Trophoblast cell (in vitro differentiated cells and primary cell): ENCODE measurements around the gene MAPKAPK5.
A peak's percentile ranks its signal among the peaks of the same experiment; 100 is the strongest.
"Not testable (repeated sequence)": the region's sequence is repeated elsewhere in the genome, so short reads cannot be mapped to it uniquely, and the experiment has no call there.

ENCODE experiments used
- DNase-seq, 2 donors: peaks; one replicate each; pipeline ENCODE4 v3.0.0-alpha.2; 2016
- H2AFZ ChIP-seq: 2 replicates; pipeline ENCODE4 v1.6.1; 2013; ENCODE audit warnings: low read length, moderate library complexity, mild to moderate bottlenecking; ENCODE audit not compliant: insufficient read depth, poor library complexity
- H2AK5ac ChIP-seq: 2 replicates; pipeline ENCODE4 v1.6.1; 2013; ENCODE audit warnings: mild to moderate bottlenecking, low read length
- H2BK120ac ChIP-seq: 2 replicates; pipeline ENCODE4 v1.6.1; 2013; ENCODE audit warnings: low read length, mild to moderate bottlenecking, moderate library complexity; ENCODE audit not compliant: insufficient read depth, poor library complexity
- H2BK12ac ChIP-seq: 2 replicates; pipeline ENCODE4 v1.6.1; 2013; ENCODE audit warnings: mild to moderate bottlenecking, low read length, moderate library complexity
- H2BK5ac ChIP-seq: 2 replicates; pipeline ENCODE4 v1.6.1; 2013; ENCODE audit warnings: low read length, low read depth, moderate library complexity, mild to moderate bottlenecking; ENCODE audit not compliant: poor library complexity
- H3K14ac ChIP-seq: 2 replicates; pipeline ENCODE4 v1.6.1; 2013; ENCODE audit warnings: mild to moderate bottlenecking, low read length
- H3K18ac ChIP-seq: 2 replicates; pipeline ENCODE4 v1.6.1; 2013; ENCODE audit warnings: mild to moderate bottlenecking, low read length
- H3K23ac ChIP-seq: 2 replicates; pipeline ENCODE4 v1.6.1; 2013; ENCODE audit warnings: low read length
- H3K27ac ChIP-seq: 2 replicates; pipeline ENCODE4 v1.5.1; 2013; ENCODE audit warnings: low read depth, mild to moderate bottlenecking, inconsistent platforms, low read length, moderate library complexity
- H3K27me3 ChIP-seq: 2 replicates; pipeline ENCODE4 v1.6.1; 2013; ENCODE audit warnings: inconsistent platforms, mild to moderate bottlenecking, low read length, moderate library complexity; ENCODE audit not compliant: insufficient read depth
- H3K36me3 ChIP-seq, 2 experiments: 1 replicate in 1 of 2; 2 replicates in 1 of 2; pipeline ENCODE4 v1.6.1; 2013; ENCODE audit warnings: low read length in 2 of 2, mild to moderate bottlenecking in 2 of 2, moderate library complexity in 1 of 2; ENCODE audit not compliant: insufficient read depth in 2 of 2, control insufficient read depth in 1 of 2
- H3K4ac ChIP-seq: 2 replicates; pipeline ENCODE4 v1.6.1; 2013; ENCODE audit warnings: low read depth, mild to moderate bottlenecking, low read length, moderate library complexity
- H3K4me1 ChIP-seq, 2 experiments: 1 replicate in 1 of 2; 2 replicates in 1 of 2; pipeline ENCODE4 v1.6.1; 2013; ENCODE audit warnings: low read length in 2 of 2, mild to moderate bottlenecking in 2 of 2, moderate library complexity in 1 of 2; ENCODE audit not compliant: insufficient read depth in 2 of 2, control insufficient read depth in 1 of 2
- H3K4me2 ChIP-seq: 2 replicates; pipeline ENCODE4 v1.6.1; 2013; ENCODE audit warnings: inconsistent platforms, mild to moderate bottlenecking, low read length, moderate library complexity
- H3K4me3 ChIP-seq: 2 replicates; pipeline ENCODE4 v1.5.1; 2013; ENCODE audit warnings: mild to moderate bottlenecking, low read depth, low read length, inconsistent platforms
- H3K79me1 ChIP-seq: one replicate; pipeline ENCODE4 v1.6.1; 2013; ENCODE audit warnings: low read length
- H3K79me2 ChIP-seq: 2 replicates; pipeline ENCODE4 v1.6.1; 2013; ENCODE audit warnings: low read length, mild to moderate bottlenecking; ENCODE audit not compliant: control insufficient read depth, insufficient read depth, poor library complexity
- H3K9ac ChIP-seq: 2 replicates; pipeline ENCODE4 v1.6.1; 2013; ENCODE audit warnings: mild to moderate bottlenecking, low read length
- H3K9me3 ChIP-seq: 2 replicates; pipeline ENCODE4 v1.6.1; 2013; ENCODE audit warnings: low read depth, mild to moderate bottlenecking, control low read depth, inconsistent platforms, low read length; ENCODE audit not compliant: insufficient read depth
- H4K12ac ChIP-seq: 2 replicates; pipeline ENCODE4 v1.6.1; 2013; ENCODE audit warnings: low read depth, mild to moderate bottlenecking, low read length, moderate library complexity
- H4K8ac ChIP-seq: 2 replicates; pipeline ENCODE4 v1.6.1; 2013; ENCODE audit warnings: low read depth, mild to moderate bottlenecking, low read length, moderate library complexity
- H4K91ac ChIP-seq: one replicate; pipeline ENCODE4 v1.6.1; 2013; ENCODE audit warnings: low read depth, mild to moderate bottlenecking, low read length, moderate library complexity
- WGBS: extraction: QIAGEN DNeasy Blood & Tissue Kit; methylation state at CpG from one replicate; pipeline ENCODE4 v1.1.7; 2013; ENCODE audit warnings: missing lambda C conversion rate; ENCODE audit not compliant: insufficient read length, insufficient coverage; ENCODE audit errors: extremely low coverage; 5-methylcytosine and 5-hydroxymethylcytosine counted together

Gene MAPKAPK5

GRCh38 chr12:111819191-111820158, 22.6 kb upstream of the MAPKAPK5 start:
- H3K27me3 ChIP-seq: no peaks in the 10 kb centered on the region
- peaks cover 1% of the 10 kb centered on the region for H3K9me3 ChIP-seq
- H3K18ac ChIP-seq: no peak overlapping the region
- H3K4me2 ChIP-seq: peak overlapping the region; percentile 18
- no peak overlapping the region for H3K23ac ChIP-seq
- H2BK120ac ChIP-seq: peak overlapping the region; percentile 91
- H4K91ac ChIP-seq: peak overlapping the region; percentile 74
- H2BK5ac ChIP-seq: peak overlapping the region; percentile 72
- no peak overlapping the region for H3K4ac ChIP-seq
- no peaks in the 10 kb centered on the region for H3K36me3 ChIP-seq
- H3K9ac ChIP-seq: no peak overlapping the region
- WGBS: 100% methylated on average over 1 of the region's 6 CpGs
- H3K79me2 ChIP-seq: peaks cover 2% of the 10 kb centered on the region
- DNase-seq: peak; percentile 88 to 94
- H4K12ac ChIP-seq: no peak overlapping the region
- H4K8ac ChIP-seq: peak overlapping the region; percentile 53
- H3K4me1 ChIP-seq: peaks cover 4 to 15% of the 10 kb centered on the region in 2 experiments
- no peak overlapping the region for H2AK5ac ChIP-seq
- peaks cover 26% of the 10 kb centered on the region for H3K79me1 ChIP-seq
- H3K27ac ChIP-seq: peak overlapping the region; percentile 87
- no peak overlapping the region for H3K4me3 ChIP-seq
- H2BK12ac ChIP-seq: peak overlapping the region; percentile 70
- H3K14ac ChIP-seq: peak overlapping the region; percentile 76
- H2AFZ ChIP-seq: no peak overlapping the region

DNA sequence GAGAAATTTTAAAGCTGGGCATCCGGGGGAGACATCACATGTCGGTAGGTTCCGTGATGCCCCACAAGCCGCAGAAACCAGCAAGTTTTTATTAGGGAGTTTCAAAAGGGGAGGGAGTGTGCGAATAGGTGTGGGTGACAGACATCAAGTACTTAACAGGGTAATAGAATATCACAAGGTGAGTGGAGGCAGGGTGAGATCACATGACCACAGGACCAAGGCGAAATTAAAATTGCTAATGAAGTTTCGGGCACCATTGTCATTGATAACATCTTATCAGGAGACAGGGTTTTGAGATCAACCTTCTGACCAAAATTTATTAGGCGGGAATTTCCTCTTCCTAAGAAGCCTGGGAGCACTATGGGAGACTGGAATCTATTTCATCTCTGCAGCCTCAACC, 21.2 kb upstream of the MAPKAPK5 start:
- H3K9me3 ChIP-seq, H4K91ac ChIP-seq, H2AFZ ChIP-seq, H3K27me3 ChIP-seq, H3K4me3 ChIP-seq, H4K12ac ChIP-seq, H2BK5ac ChIP-seq, H2AK5ac ChIP-seq, H3K4ac ChIP-seq, DNase-seq, H3K23ac ChIP-seq, H2BK120ac ChIP-seq, H2BK12ac ChIP-seq, H3K18ac ChIP-seq, H3K79me2 ChIP-seq, H3K14ac ChIP-seq, H3K36me3 ChIP-seq, H4K8ac ChIP-seq, H3K9ac ChIP-seq, H3K4me2 ChIP-seq: not testable (repeated sequence)
- WGBS: no CpG with 5 or more reads among the region's 8 CpGs
- H3K4me1 ChIP-seq: peaks cover 4 to 15% of the 10 kb centered on the region in 2 experiments
- peak overlapping the region; percentile 70 for H3K27ac ChIP-seq
- H3K79me1 ChIP-seq: peaks cover 26% of the 10 kb centered on the region

DNA sequence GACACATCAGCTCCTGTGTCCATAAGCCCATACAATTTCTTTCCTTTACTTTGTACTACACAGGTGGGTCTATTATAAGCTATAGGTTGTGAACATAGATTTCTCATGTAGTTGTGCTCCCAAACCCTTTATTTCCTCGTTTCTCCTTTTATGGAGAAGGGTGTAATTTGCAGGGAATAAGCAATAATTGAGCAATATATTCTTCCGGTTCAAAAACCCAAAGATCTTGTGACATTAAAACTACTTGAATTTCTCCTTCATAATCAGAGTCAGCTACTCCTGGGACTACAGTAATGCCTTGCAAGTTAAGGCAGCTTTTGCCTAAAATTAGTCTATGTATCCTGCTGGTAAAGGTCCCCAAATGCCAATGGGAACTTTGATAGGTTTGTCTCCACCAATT, 19.1 kb upstream of the MAPKAPK5 start:
- Histone ChIP-seq H2AK5ac (no peak overlapping the region), H3K79me1 (peaks cover 25% of the 10 kb centered on the region)
- no CpG with 5 or more reads among the region's 2 CpGs for WGBS

DNA sequence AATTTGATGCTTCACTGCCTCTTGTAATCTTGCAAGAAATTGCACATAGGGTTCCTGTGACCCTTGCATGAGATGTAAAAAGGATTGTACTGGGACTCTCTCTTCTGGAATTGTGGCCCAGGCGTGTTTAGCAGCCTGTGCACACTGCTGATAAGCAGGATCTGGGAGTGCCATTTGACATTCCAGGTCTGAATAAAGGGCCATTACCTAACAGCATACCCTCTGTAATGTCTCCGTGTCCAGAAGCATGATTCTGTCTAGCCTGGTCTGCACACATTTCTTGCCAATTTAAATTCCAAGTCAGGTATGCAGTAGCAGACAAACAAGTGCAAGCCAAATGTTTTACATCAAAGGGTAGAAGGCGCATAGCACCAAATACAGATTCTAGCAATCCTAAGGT, 18.1 kb upstream of the MAPKAPK5 start:
- Histone ChIP-seq H4K8ac (no peak overlapping the region), H2AFZ (no peak overlapping the region), H3K4me1 (peaks cover 4 to 11% of the 10 kb centered on the region in 2 experiments), H3K79me2 (peaks cover 1% of the 10 kb centered on the region), H3K23ac (no peak overlapping the region), H2AK5ac (no peak overlapping the region), H4K12ac (no peak overlapping the region), H3K79me1 (peaks cover 24% of the 10 kb centered on the region), H3K4me3 (no peak overlapping the region), H3K27me3 (no peaks in the 10 kb centered on the region), H3K4ac (no peak overlapping the region), H3K27ac (peak overlapping the region; percentile 88), H3K4me2 (no peak overlapping the region), H3K14ac (no peak overlapping the region), H2BK120ac (no peak overlapping the region), H4K91ac (no peak overlapping the region), H3K36me3 (no peaks in the 10 kb centered on the region), H2BK5ac (peak overlapping the region; percentile 81), H2BK12ac (no peak overlapping the region), H3K18ac (no peak overlapping the region), H3K9ac (no peak overlapping the region), H3K9me3 (peaks cover 3% of the 10 kb centered on the region)
- WGBS: no CpG with 5 or more reads among the region's 3 CpGs
- DNase-seq: peak; percentile 91 to 96

More for the DNA sequence above, 19.1 kb upstream of the MAPKAPK5 start:
- H2BK120ac ChIP-seq: peak overlapping the region; percentile 91
- H2BK12ac ChIP-seq: no peak overlapping the region
- peak overlapping the region; percentile 88 for H3K27ac ChIP-seq
- no peak overlapping the region for H3K4me2 ChIP-seq
- no peak overlapping the region for H3K4ac ChIP-seq
- H4K91ac ChIP-seq: peak overlapping the region; percentile 92
- no peak overlapping the region for H4K8ac ChIP-seq
- no peaks in the 10 kb centered on the region for H3K36me3 ChIP-seq
- no peak for DNase-seq
- H3K27me3 ChIP-seq: no peaks in the 10 kb centered on the region
- peaks cover 2% of the 10 kb centered on the region for H3K79me2 ChIP-seq
- no peak overlapping the region for H3K9ac ChIP-seq
- no peak overlapping the region for H4K12ac ChIP-seq
- peaks cover 1% of the 10 kb centered on the region for H3K9me3 ChIP-seq
- no peak overlapping the region for H3K18ac ChIP-seq
- H3K4me1 ChIP-seq: peaks cover 4 to 15% of the 10 kb centered on the region in 2 experiments
- no peak overlapping the region for H3K23ac ChIP-seq
- H2AFZ ChIP-seq: no peak overlapping the region
- H3K14ac ChIP-seq: peak overlapping the region; percentile 75
- peak overlapping the region; percentile 81 for H2BK5ac ChIP-seq
- no peak overlapping the region for H3K4me3 ChIP-seq
